AG10803 (cell line): ENCODE measurements around the gene TMEM212.

Source experiments
- DNase-seq: peaks from one replicate; pipeline ENCODE4 v3.0.0; 2010; ENCODE audit warnings: low read depth
- H3K4me3 ChIP-seq: 2 replicates; pipeline ENCODE4 v1.5.1; 2011; ENCODE audit warnings: mild to moderate bottlenecking, low read length, control low read depth
- CTCF ChIP-seq: conservative IDR thresholded peaks from 2 replicates; pipeline ENCODE4 v1.5.1; 2011; ENCODE audit warnings: mild to moderate bottlenecking, low read length, control low read depth, inconsistent platforms

TMEM212 gene

DNA sequence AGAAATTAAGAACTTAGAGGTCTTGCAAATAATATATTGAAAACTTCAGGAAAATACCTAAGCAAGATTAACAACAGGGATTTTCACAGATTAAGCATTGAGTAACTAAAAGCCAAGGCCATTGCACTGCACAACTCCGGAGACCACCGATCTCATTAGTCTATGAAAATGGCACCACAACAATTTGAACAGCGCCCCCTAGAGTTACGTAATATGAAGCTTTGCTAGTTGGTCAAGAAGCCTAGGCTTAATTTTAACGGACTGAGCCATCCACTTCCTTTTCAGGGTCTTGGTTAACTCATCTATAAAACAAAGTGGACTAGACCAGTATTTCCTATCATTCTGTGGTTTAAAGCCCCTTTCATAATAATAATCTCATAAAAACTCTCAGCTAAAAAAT is 24.8 kb downstream of the TMEM212 start:
- TF ChIP-seq CTCF: peak; percentile 23
- DNase-seq: no peak
- no peak overlapping the region for H3K4me3 ChIP-seq

DNA sequence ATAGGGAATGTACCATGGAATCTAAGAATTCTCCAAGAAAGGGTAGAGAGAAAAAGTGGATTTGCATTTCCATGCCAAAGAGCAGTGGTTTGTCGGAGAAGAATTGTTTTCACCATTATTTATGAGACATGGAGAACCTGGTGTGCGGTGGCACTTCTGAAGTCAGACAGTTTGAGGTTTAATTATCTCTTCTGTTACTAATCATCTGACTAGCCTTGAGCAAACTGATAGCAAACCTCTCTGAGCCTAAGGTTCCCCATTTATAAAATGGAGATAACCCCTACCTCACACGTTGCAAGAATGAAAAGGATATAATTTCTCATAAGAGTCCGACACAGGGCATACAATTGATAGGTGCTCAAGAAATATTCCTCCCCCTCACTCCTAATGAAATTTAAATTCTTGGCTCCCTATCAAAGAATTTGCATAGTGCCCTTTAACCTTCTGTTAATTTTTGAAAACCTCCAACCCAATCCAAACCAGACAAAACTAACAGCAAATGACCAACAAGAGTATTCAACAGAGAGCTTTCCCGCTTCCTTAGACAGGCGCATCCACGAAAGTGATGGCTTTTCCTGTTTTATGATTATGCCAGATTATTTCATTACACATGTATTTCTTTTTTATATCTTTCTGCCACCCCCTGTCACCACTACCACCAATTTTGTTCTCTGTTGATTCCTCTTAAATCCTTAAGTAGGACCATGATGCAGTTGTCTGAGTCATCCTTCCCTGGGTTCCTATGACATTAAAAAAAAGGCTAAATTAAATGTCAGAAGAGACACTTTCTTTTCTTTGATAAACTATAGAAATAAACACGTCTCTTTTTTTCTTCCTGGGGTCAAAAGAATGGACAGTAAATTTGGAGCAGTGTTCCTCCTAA is 28.5 kb downstream of the TMEM212 start:
- H3K4me3 ChIP-seq: no peak overlapping the region
- DNase-seq: no peak
- no peak for TF ChIP-seq CTCF

- no peak for TF ChIP-seq CTCF
- peak; percentile 84 for DNase-seq
These were observed 30.4 kb downstream of the TMEM212 start for GRCh38 chr3:171873580-171873979.

GRCh38 chr3:171874251-171874681 is 31.1 kb downstream of the TMEM212 start:
- no peak for TF ChIP-seq CTCF
- peak; percentile 98 for DNase-seq
- H3K4me3 ChIP-seq: no peak overlapping the region

More at GRCh38 chr3:171873580-171873979, 30.4 kb downstream of the TMEM212 start:
- no peak overlapping the region for H3K4me3 ChIP-seq

DNA sequence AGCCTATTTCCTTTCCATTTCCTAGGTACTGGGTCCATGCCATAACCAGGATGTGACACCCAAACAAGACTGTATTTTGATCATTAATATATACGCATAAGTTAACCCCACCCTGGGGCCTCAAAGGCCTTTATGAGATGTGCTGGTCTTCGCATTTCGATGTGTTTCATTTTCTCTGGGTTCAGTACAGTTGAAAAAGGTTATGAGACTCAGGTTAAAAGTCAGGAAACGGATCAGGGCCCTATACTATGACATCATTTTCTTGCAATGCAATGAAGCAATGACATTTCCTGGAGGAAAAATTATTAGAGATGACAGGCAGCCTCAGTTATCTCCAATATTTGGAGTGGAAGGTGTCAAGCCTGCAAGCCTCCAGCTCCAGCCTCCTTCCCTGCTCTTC is 31.7 kb downstream of the TMEM212 start:
- peak; percentile 36 for DNase-seq
- TF ChIP-seq CTCF: no peak

GRCh38 chr3:171875923-171876412 is 32.8 kb downstream of the TMEM212 start:
- TF ChIP-seq CTCF: no peak
- no peak overlapping the region for H3K4me3 ChIP-seq
- peak; percentile 34 for DNase-seq

More for the DNA sequence above, 31.7 kb downstream of the TMEM212 start:
- no peak overlapping the region for H3K4me3 ChIP-seq

GRCh38 chr3:171876680-171877147 is 33.6 kb downstream of the TMEM212 start:
- TF ChIP-seq CTCF: no peak
- H3K4me3 ChIP-seq: no peak overlapping the region
- DNase-seq: peak; percentile 98
